Measurements from ENCODE around the gene TMEM151B.
"Not testable (repeated sequence)": the region's sequence is repeated elsewhere in the genome, so short reads cannot be mapped to it uniquely, and the experiment has no call there.

Gene TMEM151B

DNA sequence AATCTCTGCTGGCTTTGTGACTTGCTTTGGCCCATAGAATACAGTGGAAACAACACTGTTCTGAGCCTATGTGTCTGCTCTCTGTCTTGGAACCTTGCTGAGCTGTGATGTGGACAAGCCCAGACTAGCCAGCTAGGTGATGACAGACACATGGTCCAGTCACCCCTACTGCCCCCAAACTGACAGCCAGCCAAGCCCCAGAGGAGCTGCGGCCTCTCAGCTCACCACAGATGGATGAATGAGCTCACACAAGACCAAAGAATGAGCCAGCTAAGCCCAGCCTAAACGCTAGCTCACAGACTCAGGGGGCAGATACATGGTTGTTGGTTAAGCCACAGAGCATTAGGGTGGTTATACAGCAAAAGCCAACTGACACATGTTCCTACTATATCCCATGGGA is 38.8 kb downstream of the TMEM151B start:
- no peak for DNase-seq

DNA sequence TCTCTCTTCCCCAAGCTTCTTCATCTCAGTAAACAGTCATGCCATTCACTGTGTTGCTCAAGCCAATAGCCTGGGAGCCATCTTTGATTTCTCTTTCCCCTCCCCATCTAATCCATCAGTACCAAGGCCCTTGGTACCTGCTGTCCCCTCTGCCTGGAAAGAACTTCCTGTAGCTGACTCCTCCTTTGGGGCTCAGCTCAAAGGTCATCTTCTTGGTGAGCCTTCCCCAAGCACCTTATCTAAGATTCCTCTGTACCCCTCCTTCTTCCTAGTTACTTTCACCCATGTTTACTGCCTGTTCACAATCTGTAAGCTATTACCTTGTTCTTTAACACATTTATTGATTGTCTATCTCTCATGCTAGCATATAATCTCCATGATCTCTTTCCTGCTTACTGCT is 39.4 kb downstream of the TMEM151B start:
- DNase-seq, result no peak

DNA sequence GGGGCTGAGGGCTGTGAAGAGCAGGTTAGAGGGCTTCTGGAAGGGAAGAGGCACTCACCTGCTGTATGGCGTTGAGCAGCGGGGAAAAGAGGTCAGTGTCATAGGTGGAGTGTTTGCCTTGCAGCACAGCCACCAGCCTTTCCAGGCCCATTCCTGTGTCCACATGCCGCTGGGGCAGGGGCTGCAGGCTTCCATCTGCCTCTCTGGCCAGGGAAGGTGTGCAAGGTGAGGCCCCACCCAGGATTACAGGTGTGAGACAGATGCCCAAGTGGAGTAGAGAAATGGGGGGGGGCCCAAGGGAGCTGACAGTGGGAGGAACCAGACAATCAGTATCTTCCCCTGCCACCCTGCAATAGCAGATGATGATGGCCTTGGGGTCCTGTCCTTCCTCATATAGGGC is 40.0 kb downstream of the TMEM151B start:
- DNase-seq, result no peak

DNA sequence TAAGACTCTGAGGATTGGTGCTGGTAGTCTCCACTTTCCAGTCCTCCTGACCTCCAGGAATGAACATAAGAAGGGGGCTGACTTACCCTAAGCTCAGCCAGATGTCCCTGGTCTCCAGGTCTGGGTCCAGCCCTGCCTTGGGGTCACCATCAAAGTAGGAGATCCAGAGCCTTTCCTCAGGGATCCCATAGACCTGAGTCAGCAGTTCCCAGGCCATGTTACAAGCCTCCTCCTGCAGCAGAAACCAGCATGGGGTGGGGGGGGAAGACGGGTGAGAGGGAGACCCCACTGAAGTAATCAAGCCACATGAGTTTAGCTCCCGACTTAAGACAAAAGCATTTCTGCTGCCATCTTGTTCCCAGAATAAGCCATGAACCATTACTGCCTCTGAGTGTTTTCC is 41.1 kb downstream of the TMEM151B start:
- DNase-seq, result no peak

DNA sequence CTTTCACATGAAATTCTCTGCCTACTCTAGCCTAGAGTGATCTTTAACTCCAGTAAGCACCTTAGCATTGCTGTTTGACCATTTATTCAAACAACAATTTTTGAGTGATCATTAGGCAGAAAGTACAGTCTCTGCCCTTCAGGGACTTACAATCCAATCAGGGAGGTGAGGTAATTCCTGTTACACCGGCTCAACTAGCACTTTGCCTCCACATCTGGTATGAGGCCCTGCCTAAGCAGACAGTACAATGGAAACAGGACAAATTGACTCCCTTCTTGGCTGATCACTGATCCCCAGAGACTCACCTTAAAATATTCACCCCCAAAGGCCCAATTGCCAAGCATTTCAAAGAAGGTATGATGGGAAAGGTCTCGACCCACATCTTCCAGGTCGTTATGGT is 41.5 kb downstream of the TMEM151B start:
- DNase-seq, result no peak

DNA sequence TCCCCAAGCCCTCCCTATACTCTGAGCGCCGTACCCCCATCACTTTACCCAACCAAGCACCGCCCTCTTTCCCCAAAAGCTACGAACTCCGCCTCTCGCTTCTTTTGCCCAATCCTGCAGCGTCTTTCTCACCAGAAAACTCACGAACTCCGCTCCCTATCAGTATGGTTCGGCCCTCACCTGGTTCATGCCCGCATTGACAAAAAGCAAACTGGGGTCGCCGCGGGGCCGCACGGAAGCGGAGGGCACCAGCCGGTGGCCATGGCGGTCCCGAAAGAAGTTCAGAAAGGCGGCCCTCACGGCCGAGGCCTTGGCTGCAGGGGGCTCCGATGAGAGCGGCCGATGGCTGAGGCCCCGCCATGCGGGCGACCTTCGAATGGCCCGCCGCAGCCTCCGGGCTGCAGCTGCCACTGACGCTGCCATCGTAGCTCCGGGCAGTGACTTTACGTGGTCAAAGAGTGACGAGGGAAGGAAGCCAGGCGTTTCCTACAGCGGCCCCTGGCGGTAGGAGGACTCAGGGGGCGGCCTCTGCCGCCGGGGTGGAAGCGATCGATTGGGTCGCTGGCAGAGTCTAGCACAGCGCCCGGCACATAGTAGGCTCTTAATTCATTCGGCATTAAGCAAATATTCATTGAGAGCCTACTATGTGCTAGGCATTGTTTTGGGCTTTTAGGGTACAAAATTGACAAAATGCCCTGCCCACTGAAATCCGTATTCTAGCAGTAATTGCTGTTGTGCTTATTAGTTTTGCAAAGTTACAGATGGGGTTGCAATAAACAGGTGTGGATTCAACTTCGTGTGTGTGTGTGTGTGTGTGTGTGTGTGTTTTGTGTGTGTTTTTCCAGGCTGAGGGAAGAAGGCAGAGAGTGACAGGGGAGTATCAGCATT is 42.9 kb downstream of the TMEM151B start, which contains the start of gene AARS2:
Gene AARS2, minus strand, starts transcription at position 447 of the 888 bp plus-strand sequence. Its CDS starts 24 bp downstream, at position 423.
- peak; percentile 91 for DNase-seq

DNA sequence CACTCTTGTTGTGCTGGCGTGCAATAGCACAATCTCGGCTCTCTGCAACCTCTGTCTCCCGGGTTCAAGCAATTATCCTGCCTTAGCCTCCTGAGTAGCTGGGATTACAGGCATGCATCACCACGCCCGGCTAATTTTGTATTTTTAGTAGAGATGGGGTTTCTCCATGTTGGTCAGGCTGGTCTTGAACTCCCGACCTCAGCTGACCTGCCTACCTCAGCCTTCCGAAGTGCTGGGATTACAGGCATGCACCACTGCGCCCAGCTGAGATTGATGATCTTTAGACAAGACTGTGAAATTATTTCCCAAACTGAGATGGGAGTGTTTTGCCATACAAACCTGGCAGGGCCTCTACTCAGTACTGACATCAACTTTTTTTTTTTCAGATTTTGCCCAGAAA is 44.4 kb downstream of the TMEM151B start:
- not testable (repeated sequence) for DNase-seq

DNA sequence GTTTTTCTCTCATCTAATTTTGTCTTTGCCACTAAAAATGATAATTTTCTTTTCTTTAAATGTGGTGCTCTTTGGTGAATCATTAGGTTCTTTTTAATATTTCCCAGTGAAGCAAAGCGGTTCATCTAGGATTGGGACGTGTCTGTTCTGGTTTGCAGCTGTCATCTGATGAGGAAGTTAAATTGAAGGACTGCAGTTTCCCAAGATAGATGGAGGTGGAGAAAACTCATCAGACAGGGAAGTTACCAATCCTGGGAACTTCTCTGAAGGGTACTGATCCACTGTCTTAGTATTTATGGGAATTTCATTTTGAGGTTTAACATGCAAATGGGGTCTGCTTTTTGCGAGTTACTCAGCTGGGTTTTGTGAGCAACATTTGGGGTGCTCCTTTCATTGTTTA is 45.3 kb downstream of the TMEM151B start:
- no peak for DNase-seq

DNA sequence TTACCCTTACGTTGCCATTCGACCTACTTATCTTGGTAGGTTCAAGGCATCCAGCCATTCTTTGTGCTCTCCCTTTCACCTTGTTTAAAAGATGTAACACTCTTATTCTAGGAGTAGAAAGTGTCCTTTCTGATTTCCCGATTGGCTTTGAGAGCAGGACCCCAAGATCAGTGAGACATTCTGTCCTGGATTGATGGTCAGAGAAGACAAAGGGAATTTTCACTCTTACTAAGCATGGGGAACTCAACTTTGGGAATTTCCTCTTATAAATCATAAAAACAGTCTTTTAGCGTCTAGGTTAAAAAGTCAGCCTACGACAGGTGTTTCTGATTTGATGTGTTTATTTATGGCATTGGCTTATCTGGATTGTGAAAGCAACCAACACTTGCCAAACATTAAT is 45.7 kb downstream of the TMEM151B start:
- no peak for DNase-seq

DNA sequence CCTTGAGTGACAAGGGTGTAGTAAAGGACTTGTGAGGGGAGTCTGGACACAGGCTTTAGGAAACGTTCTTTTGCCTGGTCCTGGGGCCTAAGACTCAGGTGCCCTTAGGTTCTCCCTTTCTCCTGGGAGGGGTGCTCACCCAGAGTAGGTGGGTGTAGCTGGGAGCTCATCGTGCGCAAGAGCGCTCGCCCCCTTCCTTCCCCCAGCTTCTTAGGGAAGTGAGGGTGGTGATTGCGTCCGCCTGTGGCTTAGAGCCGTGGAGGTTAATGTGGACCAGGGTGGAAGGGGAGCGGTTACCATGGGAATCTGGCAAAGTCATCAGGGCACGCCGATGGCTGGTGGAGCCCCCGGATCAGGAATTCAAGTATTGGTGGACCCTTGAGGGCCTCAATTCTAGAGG is 46.2 kb downstream of the TMEM151B start:
- no peak for DNase-seq

DNA sequence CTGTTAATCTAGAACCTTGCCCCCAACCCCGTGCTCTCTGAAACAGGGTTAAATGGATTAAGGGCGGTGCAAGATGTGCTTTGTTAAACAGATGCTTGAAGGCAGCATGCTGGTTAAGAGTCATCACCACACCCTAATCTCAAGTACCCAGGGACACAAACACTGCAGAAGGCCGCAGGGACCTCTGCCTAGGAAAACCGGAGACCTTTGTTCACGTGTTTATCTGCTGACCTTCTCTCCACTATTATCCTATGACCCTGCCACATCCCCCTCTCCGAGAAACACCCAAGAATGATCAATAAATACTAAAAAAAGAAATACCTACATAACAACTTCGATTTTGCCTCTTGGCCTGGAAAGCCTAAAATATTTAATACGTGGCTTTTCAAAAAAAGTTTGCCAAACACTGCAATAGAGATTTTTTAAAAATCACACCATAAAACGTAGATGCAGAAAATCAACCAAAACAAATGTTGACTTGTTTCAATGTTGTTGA is 46.9 kb downstream of the TMEM151B start:
- DNase-seq, result not testable (repeated sequence)

DNA sequence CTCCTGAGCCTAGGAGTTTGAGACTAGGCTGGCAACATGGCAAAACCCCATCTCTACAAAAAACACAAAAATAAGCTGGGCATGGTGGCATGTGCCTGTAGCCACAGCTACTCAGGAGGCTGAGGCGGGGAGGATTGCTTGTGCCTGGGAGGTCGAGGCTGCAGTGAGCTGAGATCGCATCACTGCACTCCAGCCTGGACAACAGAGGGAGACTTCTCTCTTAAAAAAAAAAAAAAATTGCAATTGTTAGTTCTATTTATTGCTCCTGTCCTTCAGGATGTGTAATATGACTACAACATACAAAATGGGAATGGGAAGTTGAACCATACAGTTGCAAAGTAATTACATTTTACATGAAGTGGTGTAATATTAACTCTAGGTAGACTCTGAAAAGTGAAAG is 51.0 kb downstream of the TMEM151B start:
- DNase-seq, result no peak

DNA sequence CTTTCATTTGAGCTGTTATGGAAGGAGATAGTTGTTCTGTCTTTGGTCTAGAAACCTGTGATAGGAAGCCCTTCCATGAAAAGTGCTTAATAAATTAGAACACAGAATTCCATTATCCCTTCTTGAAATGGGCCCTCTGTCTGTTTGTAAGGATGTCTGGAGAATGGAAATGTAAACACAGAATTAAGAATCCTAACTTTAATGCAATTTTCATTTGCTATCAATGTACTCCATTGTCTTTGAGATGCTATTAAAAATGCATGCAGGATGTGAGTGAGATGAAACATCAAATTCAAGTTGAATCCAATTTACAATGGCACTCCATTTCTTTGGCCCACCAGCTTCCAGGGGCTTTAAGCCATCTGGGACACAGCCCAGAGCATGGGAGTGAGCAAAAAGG is 56.8 kb downstream of the TMEM151B start:
- no peak for DNase-seq

DNA sequence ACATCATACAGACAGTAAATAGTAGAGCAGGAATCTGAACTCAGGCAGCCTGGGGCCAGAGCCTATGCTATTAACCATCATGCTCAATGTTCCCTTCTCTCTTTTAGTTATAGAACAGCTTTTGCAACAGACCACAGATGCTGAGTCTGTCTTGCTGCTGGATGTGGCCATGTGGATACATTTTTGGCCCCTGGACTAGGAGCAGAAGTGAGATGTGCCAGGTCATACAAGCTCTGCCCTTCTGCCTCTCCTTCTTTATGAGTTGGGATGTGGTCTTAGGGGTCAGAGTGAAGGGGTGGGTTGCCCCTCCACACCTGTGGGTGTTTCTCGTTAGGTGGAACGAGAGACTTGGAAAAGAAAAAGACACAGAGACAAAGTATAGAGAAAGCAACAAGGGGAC is 57.5 kb downstream of the TMEM151B start:
- no peak for DNase-seq

DNA sequence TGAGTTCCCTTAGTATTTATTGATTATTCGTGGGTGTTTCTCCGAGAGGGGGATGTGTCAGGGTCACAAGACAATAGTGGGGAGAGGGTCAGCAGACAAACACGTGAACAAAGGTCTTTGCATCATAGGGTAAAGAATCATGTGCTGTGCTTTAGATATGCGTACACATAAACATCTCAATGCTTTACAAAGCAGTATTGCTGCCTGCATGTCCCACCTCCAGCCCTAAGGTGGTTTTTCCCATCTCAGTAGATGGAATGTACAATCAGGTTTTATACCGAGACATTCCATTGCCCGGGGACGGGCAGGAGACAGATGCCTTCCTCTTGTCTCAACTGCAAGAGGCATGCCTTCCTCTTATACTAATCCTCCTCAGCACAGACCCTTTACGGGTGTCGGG is 58.0 kb downstream of the TMEM151B start:
- DNase-seq, result not testable (repeated sequence)

DNA sequence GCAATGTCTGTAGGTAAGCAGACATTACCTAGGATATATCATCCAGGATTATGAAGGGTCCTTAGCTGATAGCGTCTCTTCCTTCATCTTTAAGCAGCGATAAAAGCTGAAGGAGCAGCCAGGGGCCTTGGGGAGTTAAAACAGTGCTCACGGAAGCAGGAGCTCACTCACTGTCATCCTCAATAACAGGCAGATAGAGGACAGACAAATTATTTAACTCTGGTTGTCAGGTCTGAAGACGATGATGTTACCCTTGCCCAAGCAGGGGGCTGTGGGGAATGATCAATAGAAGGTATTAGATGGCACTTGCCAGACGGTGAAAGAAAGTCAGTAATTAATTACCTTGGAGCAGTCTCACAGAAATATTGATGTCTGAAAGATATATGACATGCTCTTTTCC is 59.6 kb downstream of the TMEM151B start:
- DNase-seq, result no peak

DNA sequence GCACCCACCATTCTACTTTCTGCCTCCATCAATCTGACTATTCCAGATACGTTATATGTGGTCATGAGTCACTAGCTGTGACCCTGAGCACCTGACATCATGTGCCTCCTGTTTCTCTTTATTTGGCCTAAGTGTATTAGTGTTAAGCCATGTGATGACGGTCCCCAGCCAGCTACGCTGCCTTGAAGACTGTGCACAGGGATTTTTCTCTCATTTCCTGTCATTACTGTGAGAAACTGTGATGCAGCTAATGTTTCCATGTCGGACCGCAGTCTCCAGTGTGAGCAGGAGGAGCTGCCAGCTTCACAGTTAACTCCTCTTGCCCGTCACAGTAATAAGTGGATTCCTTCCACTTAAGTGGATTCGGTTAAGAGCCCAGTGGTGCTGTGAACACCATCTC is 62.3 kb downstream of the TMEM151B start:
- DNase-seq, result no peak

DNA sequence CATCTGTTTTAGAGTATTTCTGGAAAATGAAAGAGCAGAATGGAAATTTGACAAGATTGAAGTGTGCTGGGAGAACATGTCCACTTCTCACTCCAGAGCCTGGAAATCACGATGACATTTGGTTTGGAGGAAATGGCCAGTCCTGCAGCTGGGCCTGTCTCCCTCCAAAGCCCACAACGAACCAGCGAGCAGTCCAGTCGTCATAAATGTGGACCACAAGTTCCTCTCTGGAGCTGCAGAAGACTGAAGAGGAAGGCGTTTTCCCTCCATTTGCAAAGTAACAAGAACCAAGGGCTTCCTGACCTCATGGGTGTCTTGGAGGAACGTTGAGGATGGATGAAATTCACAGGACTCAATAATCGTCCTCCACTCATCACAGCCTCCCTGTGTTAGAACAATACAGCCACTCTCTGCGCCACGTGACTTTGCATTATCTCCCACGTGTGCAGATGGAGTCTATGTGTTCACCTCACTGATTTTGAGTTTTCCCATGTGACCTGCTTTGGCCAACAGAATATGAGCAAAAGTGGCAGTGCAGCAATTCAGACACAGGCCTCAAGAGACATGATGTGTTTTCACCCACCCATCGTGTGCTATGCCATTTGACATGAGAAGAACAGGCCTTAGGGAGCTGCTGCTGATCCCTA is 63.1 kb downstream of the TMEM151B start:
- DNase-seq, result no peak

DNA sequence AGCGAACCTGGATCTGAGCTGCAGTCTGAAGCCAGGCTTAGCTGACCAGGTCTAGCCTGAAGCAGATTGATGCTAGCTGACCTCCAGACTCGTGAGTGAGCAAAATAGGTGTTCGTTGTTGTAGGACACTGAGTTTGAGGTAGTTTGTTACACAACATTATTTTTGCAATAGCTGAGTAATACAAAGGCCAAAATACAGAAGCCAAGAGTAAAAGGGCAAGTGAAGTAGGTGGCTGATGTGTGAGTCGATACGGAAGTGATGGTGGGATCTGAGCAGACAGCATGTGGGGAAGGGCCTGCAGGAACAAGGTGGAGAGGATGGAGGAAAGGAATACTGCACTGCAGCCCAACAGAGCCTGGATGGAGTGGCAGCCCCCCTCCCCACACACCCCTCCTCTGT is 63.7 kb downstream of the TMEM151B start:
- DNase-seq, result no peak

DNA sequence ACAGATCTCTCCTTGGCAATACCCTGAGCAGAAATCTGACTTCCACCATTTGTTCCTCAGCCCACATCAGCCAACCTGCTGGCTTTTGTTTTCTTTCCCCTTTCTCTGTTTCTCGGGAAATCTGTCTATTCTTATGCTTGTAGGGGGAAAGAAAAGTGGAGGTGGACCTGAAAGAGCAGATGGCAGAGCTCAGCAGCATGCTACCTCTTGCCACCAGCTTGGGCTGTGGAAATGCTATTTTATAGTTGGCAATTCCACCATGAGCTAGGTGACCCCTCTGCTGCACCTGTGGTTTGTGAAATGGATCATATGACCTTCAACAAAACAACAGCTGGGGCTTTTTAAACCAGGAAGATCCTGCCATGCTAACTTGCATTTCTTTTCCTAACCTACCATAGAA is 65.4 kb downstream of the TMEM151B start:
- no peak for DNase-seq

DNA sequence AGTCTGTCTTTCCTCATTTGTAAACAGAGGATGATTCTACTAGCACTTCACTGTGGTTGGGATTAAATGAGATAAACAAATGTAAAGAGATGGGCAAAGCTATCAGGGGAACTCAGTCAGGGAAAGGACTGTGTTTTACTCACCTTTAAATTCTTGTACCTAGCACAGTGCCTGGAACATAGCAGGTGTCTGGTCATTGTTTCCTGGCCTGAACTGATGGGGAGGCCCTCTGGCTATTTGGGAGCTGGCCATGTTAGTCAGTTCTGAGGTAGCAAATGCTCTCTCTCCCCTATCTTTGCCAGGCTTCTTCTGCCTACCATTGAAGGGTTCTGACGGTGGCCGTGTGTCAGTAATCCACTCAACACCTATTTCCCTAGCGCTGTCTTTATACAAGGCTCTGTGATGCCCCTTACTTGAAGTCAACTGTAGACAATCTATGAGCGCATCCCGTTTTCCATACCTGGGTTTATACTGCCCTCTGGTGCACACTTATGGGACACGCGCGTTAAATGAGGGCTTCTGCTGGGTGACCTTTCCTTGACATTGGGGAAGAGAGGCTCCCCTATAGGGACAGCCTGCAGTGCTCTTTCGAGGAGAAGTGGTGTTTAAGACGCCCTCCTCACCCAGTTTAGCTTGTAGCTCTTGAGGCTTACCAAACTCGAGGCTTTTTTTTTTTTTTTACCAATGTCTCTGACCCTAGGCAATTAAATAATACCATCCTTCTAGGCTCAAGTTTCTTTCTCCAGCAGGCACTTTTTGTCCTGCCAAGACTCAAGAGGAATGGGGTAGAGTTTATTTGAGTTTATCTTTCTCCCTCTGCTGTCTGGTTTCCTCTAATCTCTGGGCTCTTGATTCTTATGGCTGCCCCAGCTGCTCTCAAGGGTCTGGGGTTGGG is 68.2 kb downstream of the TMEM151B start:
- peak; percentile 58 for DNase-seq

DNA sequence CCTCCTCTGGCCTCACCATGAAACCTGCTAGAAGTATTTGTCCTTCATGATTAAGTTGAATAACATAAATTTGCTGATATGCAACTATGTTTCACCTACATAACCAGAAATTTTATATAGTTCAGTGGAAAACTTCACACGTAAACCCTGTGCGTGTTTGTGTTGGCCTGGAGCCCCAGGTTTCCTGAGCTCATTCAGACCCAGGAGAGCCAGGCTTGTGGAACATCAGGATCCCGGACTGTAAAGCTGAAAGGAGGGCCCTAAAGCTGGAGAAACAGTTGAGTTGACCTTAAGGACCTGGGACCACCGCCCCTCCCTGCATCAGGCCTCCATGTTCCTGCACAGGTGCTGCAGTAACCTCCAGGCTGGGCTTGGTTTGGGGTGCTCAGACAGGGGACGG is 69.1 kb downstream of the TMEM151B start:
- no peak for DNase-seq
